Testis (tissue), 2 donors: ENCODE results near the gene KHDC4.

Experiments
- CTCF ChIP-seq, 3 experiments: fragments of 450-650 bp in 2 of 3; fragments of 200-600 bp in 1 of 3; sonication (generic) in 1 of 3; IDR thresholded peaks; one replicate each; pipeline ENCODE4 v1.5.1; 2016 to 2019; ENCODE audit warnings: antibody characterized with exemption in 3 of 3, mild to moderate bottlenecking in 2 of 3, moderate library complexity in 1 of 3
- POLR2A ChIP-seq: fragments of 450-650 bp; IDR thresholded peaks from one replicate; pipeline ENCODE4 v1.6.1; 2017; ENCODE audit warnings: antibody characterized with exemption, mild to moderate bottlenecking, moderate library complexity

DNA sequence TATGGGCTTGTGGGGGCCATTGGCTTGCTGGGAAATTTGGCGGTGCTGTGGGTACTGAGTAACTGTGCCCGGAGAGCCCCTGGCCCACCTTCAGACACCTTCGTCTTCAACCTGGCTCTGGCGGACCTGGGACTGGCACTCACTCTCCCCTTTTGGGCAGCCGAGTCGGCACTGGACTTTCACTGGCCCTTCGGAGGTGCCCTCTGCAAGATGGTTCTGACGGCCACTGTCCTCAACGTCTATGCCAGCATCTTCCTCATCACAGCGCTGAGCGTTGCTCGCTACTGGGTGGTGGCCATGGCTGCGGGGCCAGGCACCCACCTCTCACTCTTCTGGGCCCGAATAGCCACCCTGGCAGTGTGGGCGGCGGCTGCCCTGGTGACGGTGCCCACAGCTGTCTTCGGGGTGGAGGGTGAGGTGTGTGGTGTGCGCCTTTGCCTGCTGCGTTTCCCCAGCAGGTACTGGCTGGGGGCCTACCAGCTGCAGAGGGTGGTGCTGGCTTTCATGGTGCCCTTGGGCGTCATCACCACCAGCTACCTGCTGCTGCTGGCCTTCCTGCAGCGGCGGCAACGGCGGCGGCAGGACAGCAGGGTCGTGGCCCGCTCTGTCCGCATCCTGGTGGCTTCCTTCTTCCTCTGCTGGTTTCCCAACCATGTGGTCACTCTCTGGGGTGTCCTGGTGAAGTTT lies 7.8 kb upstream of the KHDC4 start:
- TF ChIP-seq CTCF (IDR thresholded peaks at IDR 0.05) (no peak), POLR2A (no peak)
